Activated CD4-positive, alpha-beta T cell treated with anti-CD3 and anti-CD28 coated beads, Interleukin-2, amount 50 U/mL, for 24 hours (primary cell): ENCODE data around the gene MBD5.
"Not testable (repeated sequence)": the region's sequence is repeated elsewhere in the genome, so short reads cannot be mapped to it uniquely, and the experiment has no call there.

Experiments used
- DNase-seq, 2 donors: peaks; one replicate each; pipeline ENCODE4 v3.0.0-alpha.2; 2020; ENCODE audit warnings: low read depth in 1 of 2, low spot score in 1 of 2

The MBD5 gene

GRCh38 chr2:148021059-148021861, at the start of gene MBD5:
TSS of gene MBD5 (plus strand) at chr2:148021091.
- DNase-seq, result peak in 1 of 2 donors; percentile 41

GRCh38 chr2:147976102-147976501, 44.8 kb upstream of the MBD5 start:
- DNase-seq, result no peak

- no peak for DNase-seq
Observed at GRCh38 chr2:147977679-147978078, 43.2 kb upstream of the MBD5 start.

- DNase-seq, result no peak
Observed at GRCh38 chr2:147980940-147981528, 39.9 kb upstream of the MBD5 start.

- DNase-seq, result no peak
Observed at GRCh38 chr2:147989102-147989501, 31.8 kb upstream of the MBD5 start.

GRCh38 chr2:147989809-147990403, 31.0 kb upstream of the MBD5 start:
- DNase-seq, result peak in 1 of 2 donors; percentile 7

GRCh38 chr2:147994965-147995364, 25.9 kb upstream of the MBD5 start:
- DNase-seq, result not testable (repeated sequence)

- DNase-seq, result no peak
Observed at GRCh38 chr2:147996828-147997227, 24.1 kb upstream of the MBD5 start.

- DNase-seq, result no peak
Observed at GRCh38 chr2:147998203-147998602, 22.7 kb upstream of the MBD5 start.

GRCh38 chr2:147999126-147999525, 21.8 kb upstream of the MBD5 start:
- no peak for DNase-seq

GRCh38 chr2:148000095-148000494, 20.8 kb upstream of the MBD5 start:
- DNase-seq, result no peak

- not testable (repeated sequence) for DNase-seq
Observed at GRCh38 chr2:148002420-148002819, 18.5 kb upstream of the MBD5 start.

- DNase-seq, result no peak
Observed at GRCh38 chr2:148006249-148007007, 14.5 kb upstream of the MBD5 start.

- no peak for DNase-seq
Observed at GRCh38 chr2:148007219-148007900, 13.5 kb upstream of the MBD5 start.

GRCh38 chr2:148008411-148008810, 12.5 kb upstream of the MBD5 start:
- not testable (repeated sequence) for DNase-seq

- DNase-seq, result no peak
Observed at GRCh38 chr2:148013876-148014275, 7.0 kb upstream of the MBD5 start.

- DNase-seq, result no peak
Observed at GRCh38 chr2:148014616-148015015, 6.3 kb upstream of the MBD5 start.

GRCh38 chr2:148020111-148021058, 506 bp upstream of the MBD5 start, which contains the start of gene ORC4:
TSS of gene ORC4 (minus strand) at chr2:148020737. CDS start at chr2:147975958, 44,779 bp downstream.
- peak; percentile 85 to 98 for DNase-seq

- no peak for DNase-seq
Observed at GRCh38 chr2:148021886-148022285, 995 bp downstream of the MBD5 start.

GRCh38 chr2:148022351-148022750, 1.5 kb downstream of the MBD5 start:
- DNase-seq, result no peak
